CD4-positive, CD25-positive, alpha-beta regulatory T cell (primary cell): Measurements from ENCODE around the gene TNK1. TPM values are rescaled to one million over a fixed set of nuclear protein-coding genes. Genes with fewer than 3 reads are reported as not detected.
"Not testable (repeated sequence)": the region's sequence is repeated elsewhere in the genome, so short reads cannot be mapped to it uniquely, and the experiment has no call there.

Experiments
- ATAC-seq, 2 donors: fragments of 150-1000 bp; cut with Tn5 transposase; one replicate each; pipeline ENCODE4 v1.10.0; 2021; ENCODE audit warnings: low read depth in 2 of 2, moderate number of reproducible peaks in 2 of 2, moderate library complexity in 1 of 2
- DNase-seq, 3 donors: peaks; one replicate each; pipeline versions ENCODE4 v3.0.0 to v3.0.0-alpha.2; 2012 to 2022; ENCODE audit warnings: mixed read lengths in 1 of 3
- H3K27ac ChIP-seq: one replicate; pipeline ENCODE4 v1.7.0; 2013; ENCODE audit warnings: mild to moderate bottlenecking, low read length; ENCODE audit not compliant: insufficient read depth, poor library complexity, severe bottlenecking
- H3K27me3 ChIP-seq: one replicate; pipeline ENCODE4 v1.7.0; 2013; ENCODE audit warnings: low read length; ENCODE audit not compliant: control insufficient read depth, insufficient read depth
- H3K36me3 ChIP-seq: one replicate; pipeline ENCODE4 v1.7.0; 2013; ENCODE audit warnings: mild to moderate bottlenecking, low read length, moderate library complexity; ENCODE audit not compliant: control insufficient read depth, insufficient read depth
- H3K4me1 ChIP-seq: 2 replicates; pipeline ENCODE4 v1.7.0; 2013; ENCODE audit warnings: mild to moderate bottlenecking, low read length; ENCODE audit not compliant: insufficient read depth, control insufficient read depth, poor library complexity, severe bottlenecking
- H3K4me3 ChIP-seq: one replicate; pipeline ENCODE4 v1.7.0; 2013; ENCODE audit warnings: low read depth, mild to moderate bottlenecking, low read length, moderate library complexity
- H3K9me3 ChIP-seq, 2 experiments: 1 replicate in 1 of 2; 2 replicates in 1 of 2; pipeline ENCODE4 v1.7.0; 2013; ENCODE audit warnings: low read length in 2 of 2, mild to moderate bottlenecking in 1 of 2, moderate library complexity in 1 of 2; ENCODE audit not compliant: control insufficient read depth in 2 of 2
- H3K27ac Mint-ChIP-seq, 3 donors: one replicate each; pipeline ENCODE4 v1.8.0; 2020 to 2022; ENCODE audit warnings: mild to moderate bottlenecking in 3 of 3, mixed read lengths in 3 of 3, moderate library complexity in 2 of 3
- H3K27me3 Mint-ChIP-seq: one replicate; pipeline ENCODE4 v1.8.0; 2022; ENCODE audit warnings: mild to moderate bottlenecking, mixed read lengths
- H3K36me3 Mint-ChIP-seq: one replicate; pipeline ENCODE4 v1.8.0; 2020; ENCODE audit warnings: mixed read lengths
- H3K4me1 Mint-ChIP-seq, 4 donors: one replicate each; pipeline ENCODE4 v1.8.0; 2020 to 2022; ENCODE audit warnings: mixed read lengths in 4 of 4, mild to moderate bottlenecking in 1 of 4
- H3K4me3 Mint-ChIP-seq, 4 donors: one replicate each; pipeline ENCODE4 v1.8.0; 2020 to 2022; ENCODE audit warnings: mild to moderate bottlenecking in 4 of 4, mixed read lengths in 4 of 4, moderate library complexity in 3 of 4
- H3K9me3 Mint-ChIP-seq, 7 donors: one replicate each; pipeline ENCODE4 v1.8.0; 2020 to 2022; ENCODE audit warnings: mixed read lengths in 7 of 7, mild to moderate bottlenecking in 3 of 7, moderate library complexity in 2 of 7
- polyA plus RNA-seq, 4 donors: library from polyadenylated mRNA; unstranded; fragments of 300-500 nt; fragmentation: Illumina TruSeq; gene quantifications; one replicate each; pipeline ENCODE4 v1.2.3, GENCODE V29; 2021
- total RNA-seq: library from RNA; stranded (reverse); gene quantifications from one replicate; pipeline ENCODE4 v1.2.3, GENCODE V29; 2022

The TNK1 gene
- total RNA-seq (4.8 TPM), polyA plus RNA-seq (1 to 10 TPM in 3 of 4 donors, under 1 TPM in 1; 0.42 to 3.8 (median 1.4) TPM)

- peak within 1 kb of the TSS in 2 of 4 donors; percentile 51 to 84 for H3K4me3 Mint-ChIP-seq
- ATAC-seq, result no peak
Measured at GRCh38 chr17:7380855-7381683, at the start of gene TNK1. Gene TNK1 (plus strand): TSS chr17:7381089. CDS start chr17:7382927, 1,838 bp downstream.

GRCh38 chr17:7332111-7332510 is 48.8 kb upstream of the TNK1 start:
- peaks cover 19 to 80% (median 35%) of the 10 kb centered on the region in 4 donors for H3K4me1 Mint-ChIP-seq

More at GRCh38 chr17:7380855-7381683, at the start of gene TNK1:
- no peaks in the 10 kb centered on the region for H3K36me3 Mint-ChIP-seq
- H3K27me3 ChIP-seq, result peaks cover 18% of the 10 kb centered on the region
- DNase-seq, result no peak
- H3K4me1 Mint-ChIP-seq, result peaks cover 0 to 28% (median 9%) of the 10 kb centered on the region in 4 donors
- H3K27ac Mint-ChIP-seq, result peak within 1 kb of the TSS in 2 of 3 donors; percentile 55 to 86
- peaks cover 3 to 5% of the 10 kb centered on the region in 2 experiments for H3K9me3 ChIP-seq
- no peak within 1 kb of the TSS for H3K27ac ChIP-seq
- H3K4me3 ChIP-seq, result no peak within 1 kb of the TSS
- peaks cover 19% of the 10 kb centered on the region for H3K4me1 ChIP-seq
- no peaks in the 10 kb centered on the region for H3K36me3 ChIP-seq
- H3K27me3 Mint-ChIP-seq, result peaks cover 42% of the 10 kb centered on the region
- peaks cover 0 to 3% (median 1%) of the 10 kb centered on the region in 7 donors for H3K9me3 Mint-ChIP-seq

GRCh38 chr17:7332600-7333069 is 48.3 kb upstream of the TNK1 start:
- peaks cover 19 to 83% (median 36%) of the 10 kb centered on the region in 4 donors for H3K4me1 Mint-ChIP-seq

More at GRCh38 chr17:7332111-7332510, 48.8 kb upstream of the TNK1 start:
- Histone ChIP-seq H3K27ac (peak overlapping the region; percentile 58), H3K36me3 (no peaks in the 10 kb centered on the region), H3K4me3 (peak overlapping the region; percentile 41), H3K27me3 (no peaks in the 10 kb centered on the region), H3K4me1 (peaks cover 65% of the 10 kb centered on the region), H3K9me3 (no peaks in the 10 kb centered on the region)
- DNase-seq (no peak), ATAC-seq (no peak)
- Mint-ChIP-seq H3K9me3 (no peaks in the 10 kb centered on the region), H3K36me3 (peaks cover 2% of the 10 kb centered on the region), H3K27me3 (peaks cover 8% of the 10 kb centered on the region), H3K4me3 (peak overlapping the region; percentile 38 to 94 (median 82)), H3K27ac (peak overlapping the region; percentile 65 to 89 (median 89))

GRCh38 chr17:7334938-7335538 is 45.9 kb upstream of the TNK1 start:
- no peak for DNase-seq
- Histone ChIP-seq H3K4me1 (peaks cover 78% of the 10 kb centered on the region), H3K36me3 (peaks cover 8% of the 10 kb centered on the region), H3K27me3 (no peaks in the 10 kb centered on the region), H3K4me3 (no peak overlapping the region), H3K9me3 (no peaks in the 10 kb centered on the region), H3K27ac (peak overlapping the region; percentile 78)
- Mint-ChIP-seq H3K27me3 (no peaks in the 10 kb centered on the region), H3K36me3 (peaks cover 14% of the 10 kb centered on the region), H3K4me3 (peak overlapping the region; percentile 78 to 99 (median 96)), H3K27ac (peak overlapping the region; percentile 93 to 98 (median 96)), H3K4me1 (peaks cover 9 to 86% (median 33%) of the 10 kb centered on the region in 4 donors), H3K9me3 (no peaks in the 10 kb centered on the region)
- ATAC-seq, result no peak

More at GRCh38 chr17:7332600-7333069, 48.3 kb upstream of the TNK1 start:
- not testable (repeated sequence) for H3K36me3 ChIP-seq, ATAC-seq, H3K27me3 ChIP-seq, H3K27me3 Mint-ChIP-seq, H3K36me3 Mint-ChIP-seq, H3K9me3 ChIP-seq, H3K9me3 Mint-ChIP-seq
- peaks cover 70% of the 10 kb centered on the region for H3K4me1 ChIP-seq
- Mint-ChIP-seq H3K27ac (peak overlapping the region; percentile 65 to 89 (median 89)), H3K4me3 (peak overlapping the region; percentile 38 to 94 (median 82))
- H3K4me3 ChIP-seq, result peak overlapping the region; percentile 41
- DNase-seq, result peak; percentile 48 to 80 (median 68)
- peak overlapping the region; percentile 58 for H3K27ac ChIP-seq

GRCh38 chr17:7335765-7336164 is 45.1 kb upstream of the TNK1 start:
- H3K27ac ChIP-seq, result peak overlapping the region; percentile 78
- not testable (repeated sequence) for ATAC-seq, DNase-seq, H3K27me3 ChIP-seq, H3K27me3 Mint-ChIP-seq, H3K9me3 Mint-ChIP-seq, H3K9me3 ChIP-seq
- H3K36me3 ChIP-seq, result peaks cover 13% of the 10 kb centered on the region
- H3K4me3 Mint-ChIP-seq, result peak overlapping the region; percentile 94 to 99 (median 96)
- peak overlapping the region; percentile 93 to 98 (median 96) for H3K27ac Mint-ChIP-seq
- peaks cover 73% of the 10 kb centered on the region for H3K4me1 ChIP-seq
- peak overlapping the region; percentile 90 for H3K4me3 ChIP-seq
- peaks cover 14% of the 10 kb centered on the region for H3K36me3 Mint-ChIP-seq
- H3K4me1 Mint-ChIP-seq, result peaks cover 9 to 85% (median 34%) of the 10 kb centered on the region in 4 donors

- Histone ChIP-seq H3K36me3 (peaks cover 19% of the 10 kb centered on the region), H3K27me3 (no peaks in the 10 kb centered on the region), H3K4me3 (peak within 1 kb of the TSS; percentile 90), H3K27ac (peak within 1 kb of the TSS; percentile 78), H3K9me3 (no peaks in the 10 kb centered on the region), H3K4me1 (peaks cover 69% of the 10 kb centered on the region)
- Mint-ChIP-seq H3K36me3 (peaks cover 16% of the 10 kb centered on the region), H3K4me1 (peaks cover 9 to 86% (median 35%) of the 10 kb centered on the region in 4 donors), H3K27ac (peak within 1 kb of the TSS; percentile 93 to 98 (median 96)), H3K9me3 (no peaks in the 10 kb centered on the region), H3K4me3 (peak within 1 kb of the TSS; percentile 94 to 99 (median 96)), H3K27me3 (no peaks in the 10 kb centered on the region)
- peak; percentile 77 to 93 (median 79) for DNase-seq
- ATAC-seq, result peak; percentile 94
Measured at GRCh38 chr17:7336240-7337175, 44.4 kb upstream of the TNK1 start, which contains the start of gene ACAP1. Gene ACAP1 (plus strand): TSS chr17:7336529. CDS start chr17:7336735, 206 bp downstream.
